Esophagus muscularis mucosa (tissue), 3 donors: ENCODE results near the gene N4BP2L2.
"Not testable (repeated sequence)": the region's sequence is repeated elsewhere in the genome, so short reads cannot be mapped to it uniquely, and the experiment has no call there.

Experiments used
- CTCF ChIP-seq, 3 experiments: fragments of 200-600 bp in 2 of 3; fragments of 450-650 bp in 1 of 3; sonication (generic) in 2 of 3; IDR thresholded peaks; one replicate each; pipeline ENCODE4 v1.5.1; 2017 to 2019; ENCODE audit warnings: antibody characterized with exemption in 3 of 3, mild to moderate bottlenecking in 2 of 3, moderate library complexity in 1 of 3
- EP300 ChIP-seq: sonication (generic); formaldehyde crosslinking; IDR thresholded peaks from one replicate; pipeline ENCODE4 v1.6.1; 2017; ENCODE audit warnings: antibody characterized with exemption

DNA sequence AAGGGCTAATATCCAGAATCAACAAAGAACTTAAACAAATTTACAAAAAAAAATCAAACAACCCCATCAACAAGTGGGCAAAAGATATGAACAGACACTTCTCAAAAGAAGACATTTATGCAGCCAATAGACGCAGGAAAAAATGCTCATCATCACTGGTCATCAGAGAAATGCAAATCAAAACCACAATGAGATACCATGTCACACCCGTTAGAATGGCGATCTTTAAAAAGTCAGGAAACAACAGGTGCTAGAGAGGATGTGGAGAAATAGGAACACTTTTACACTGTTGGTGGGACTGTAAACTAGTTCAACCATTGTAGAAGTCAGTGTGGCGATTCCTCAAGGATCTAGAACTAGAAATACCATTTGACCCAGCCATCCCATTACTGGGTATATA lies 37.1 kb upstream of the N4BP2L2 start:
- not testable (repeated sequence) for TF ChIP-seq CTCF (IDR thresholded peaks at IDR 0.05); EP300
